ENCODE measurements around the gene PGS1.
"Not testable (repeated sequence)": the region's sequence is repeated elsewhere in the genome, so short reads cannot be mapped to it uniquely, and the experiment has no call there.

PGS1 gene

GRCh38 chr17:78450696-78451345 is 72.4 kb downstream of the PGS1 start:
- DNase-seq, result no peak

GRCh38 chr17:78451753-78452152 is 73.3 kb downstream of the PGS1 start:
- no peak for DNase-seq

- no peak for DNase-seq
These were observed 75.9 kb downstream of the PGS1 start for GRCh38 chr17:78454346-78454745.

GRCh38 chr17:78458091-78458490 is 79.6 kb downstream of the PGS1 start:
- DNase-seq, result no peak

GRCh38 chr17:78458736-78459335 is 80.4 kb downstream of the PGS1 start:
- DNase-seq, result no peak

GRCh38 chr17:78459696-78460095 is 81.2 kb downstream of the PGS1 start:
- DNase-seq, result no peak

- no peak for DNase-seq
These were observed 81.8 kb downstream of the PGS1 start for GRCh38 chr17:78460176-78460675.

- DNase-seq, result no peak
These were observed 82.7 kb downstream of the PGS1 start for GRCh38 chr17:78460951-78461798.

- no peak for DNase-seq
These were observed 83.3 kb downstream of the PGS1 start for GRCh38 chr17:78461799-78462053.

GRCh38 chr17:78462148-78462547 is 83.7 kb downstream of the PGS1 start:
- DNase-seq, result no peak

GRCh38 chr17:78466109-78466785 is 87.8 kb downstream of the PGS1 start:
- not testable (repeated sequence) for DNase-seq

GRCh38 chr17:78466786-78467715 is 88.6 kb downstream of the PGS1 start:
- DNase-seq, result no peak

GRCh38 chr17:78468366-78468765 is 89.9 kb downstream of the PGS1 start:
- DNase-seq, result no peak

GRCh38 chr17:78469443-78469842 is 91.0 kb downstream of the PGS1 start:
- DNase-seq, result no peak

- DNase-seq, result no peak
These were observed 93.2 kb downstream of the PGS1 start for GRCh38 chr17:78471635-78472034.

GRCh38 chr17:78472035-78472905 is 93.8 kb downstream of the PGS1 start:
- no peak for DNase-seq

GRCh38 chr17:78473951-78474613 is 95.6 kb downstream of the PGS1 start:
- DNase-seq, result no peak
